ENCODE results near the gene HELZ.

DNA sequence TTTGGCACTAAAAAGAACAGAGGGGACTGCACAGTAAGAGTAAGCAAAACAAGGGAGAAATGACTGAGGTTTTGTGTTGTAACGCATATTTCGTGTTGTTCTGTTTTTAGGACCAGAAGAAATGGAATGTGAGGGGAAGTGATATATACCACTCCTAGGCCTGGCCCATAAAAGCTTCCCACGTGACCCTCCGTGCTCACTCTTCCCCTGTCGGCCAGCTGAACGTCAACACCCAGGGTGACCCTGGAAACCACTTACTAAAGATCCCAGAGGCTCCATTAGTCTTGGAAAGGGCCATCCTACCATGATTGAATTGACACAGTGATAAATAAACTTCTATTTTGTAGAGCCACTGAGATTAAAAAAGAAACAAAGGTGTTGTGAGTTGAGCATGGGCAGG is 79.8 kb downstream of the HELZ start:
- TF ChIP-seq, protein P1, sequence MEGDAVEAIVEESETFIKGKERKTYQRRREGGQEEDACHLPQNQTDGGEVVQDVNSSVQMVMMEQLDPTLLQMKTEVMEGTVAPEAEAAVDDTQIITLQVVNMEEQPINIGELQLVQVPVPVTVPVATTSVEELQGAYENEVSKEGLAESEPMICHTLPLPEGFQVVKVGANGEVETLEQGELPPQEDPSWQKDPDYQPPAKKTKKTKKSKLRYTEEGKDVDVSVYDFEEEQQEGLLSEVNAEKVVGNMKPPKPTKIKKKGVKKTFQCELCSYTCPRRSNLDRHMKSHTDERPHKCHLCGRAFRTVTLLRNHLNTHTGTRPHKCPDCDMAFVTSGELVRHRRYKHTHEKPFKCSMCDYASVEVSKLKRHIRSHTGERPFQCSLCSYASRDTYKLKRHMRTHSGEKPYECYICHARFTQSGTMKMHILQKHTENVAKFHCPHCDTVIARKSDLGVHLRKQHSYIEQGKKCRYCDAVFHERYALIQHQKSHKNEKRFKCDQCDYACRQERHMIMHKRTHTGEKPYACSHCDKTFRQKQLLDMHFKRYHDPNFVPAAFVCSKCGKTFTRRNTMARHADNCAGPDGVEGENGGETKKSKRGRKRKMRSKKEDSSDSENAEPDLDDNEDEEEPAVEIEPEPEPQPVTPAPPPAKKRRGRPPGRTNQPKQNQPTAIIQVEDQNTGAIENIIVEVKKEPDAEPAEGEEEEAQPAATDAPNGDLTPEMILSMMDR (IDR thresholded peaks at IDR 0.05 in 4 of 5, conservative IDR thresholded peaks at IDR 0.05 in 1 of 5): no peak
- TF ChIP-seq POLR2A (IDR thresholded peaks at IDR 0.05): no peak

Data from gastrocnemius medialis (tissue), 4 donors.